Endothelial cell of umbilical vein (primary cell): ENCODE data around the gene CLIP1.

Experiments
- EZH2 ChIP-seq: IDR thresholded peaks from 2 replicates; pipeline ENCODE4 v1.6.1; 2012; ENCODE audit warnings: borderline replicate concordance, low read depth, mild to moderate bottlenecking, moderate library complexity, low read length, inconsistent platforms; ENCODE audit not compliant: severe bottlenecking
- FOS ChIP-seq: IDR thresholded peaks from 2 replicates; pipeline ENCODE4 v1.6.1; 2011; ENCODE audit warnings: mild to moderate bottlenecking, low read length, moderate library complexity, borderline replicate concordance; ENCODE audit not compliant: insufficient read depth
- GATA2 ChIP-seq: IDR thresholded peaks from 2 replicates; pipeline ENCODE4 v1.7.0; 2011; ENCODE audit warnings: low read depth, mild to moderate bottlenecking, moderate library complexity, mixed read lengths, low read length; ENCODE audit not compliant: insufficient read length, insufficient read depth
- JUN ChIP-seq: IDR thresholded peaks from 2 replicates; pipeline ENCODE4 v1.6.1; 2011; ENCODE audit warnings: borderline replicate concordance, low read depth; ENCODE audit not compliant: insufficient read length, insufficient read depth
- MYC ChIP-seq: IDR thresholded peaks from one replicate; pipeline ENCODE4 v1.6.1; 2011; ENCODE audit warnings: mild to moderate bottlenecking, low read depth, low read length
- POLR2A ChIP-seq: IDR thresholded peaks from 2 replicates; pipeline ENCODE4 v1.6.1; 2012; ENCODE audit warnings: low read depth, mild to moderate bottlenecking, control low read depth, low read length
- POLR2AphosphoS5 ChIP-seq: IDR thresholded peaks from 2 replicates; pipeline ENCODE4 v1.6.1; 2012; ENCODE audit warnings: low read depth, mild to moderate bottlenecking, control low read depth, low read length, moderate library complexity; ENCODE audit not compliant: insufficient read depth
- TF ChIP-seq, protein P1 (sequence below), 2 donors: IDR thresholded peaks; 1 replicate in 1 of 2; 2 replicates in 1 of 2; pipeline ENCODE4 v1.5.1; 2011; ENCODE audit warnings: low read length in 2 of 2, mild to moderate bottlenecking in 2 of 2, moderate library complexity in 2 of 2, control low read depth in 1 of 2, inconsistent platforms in 1 of 2, low read depth in 1 of 2; ENCODE audit not compliant: insufficient read depth in 1 of 2; ENCODE audit errors: extremely low read depth in 1 of 2
- TF ChIP-seq, protein P2 (sequence below): IDR thresholded peaks from 2 replicates; pipeline ENCODE4 v1.6.1; 2011; ENCODE audit not compliant: insufficient read depth, insufficient read length

DNA sequence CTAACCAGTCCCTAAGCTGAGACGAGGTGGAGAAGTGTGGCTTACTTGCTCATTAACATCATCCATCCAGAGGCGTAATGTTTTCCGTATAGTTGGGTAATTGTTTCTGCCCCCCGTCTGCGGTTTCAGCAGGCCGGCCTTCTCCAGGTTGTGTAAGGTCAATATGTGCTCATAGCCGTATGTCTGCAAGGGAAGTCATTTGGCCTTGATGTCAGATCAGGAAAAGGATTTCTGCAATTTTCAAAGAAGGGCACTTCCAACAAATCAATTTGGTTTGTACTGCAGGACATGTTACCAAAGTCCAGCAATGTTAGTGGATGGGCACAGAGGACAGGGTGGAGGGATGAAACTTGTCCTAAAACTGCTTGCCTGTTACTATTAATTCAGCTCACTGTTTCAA is 186.7 kb downstream of the CLIP1 start:
- TF ChIP-seq EZH2 = no peak
- TF ChIP-seq, protein P1, sequence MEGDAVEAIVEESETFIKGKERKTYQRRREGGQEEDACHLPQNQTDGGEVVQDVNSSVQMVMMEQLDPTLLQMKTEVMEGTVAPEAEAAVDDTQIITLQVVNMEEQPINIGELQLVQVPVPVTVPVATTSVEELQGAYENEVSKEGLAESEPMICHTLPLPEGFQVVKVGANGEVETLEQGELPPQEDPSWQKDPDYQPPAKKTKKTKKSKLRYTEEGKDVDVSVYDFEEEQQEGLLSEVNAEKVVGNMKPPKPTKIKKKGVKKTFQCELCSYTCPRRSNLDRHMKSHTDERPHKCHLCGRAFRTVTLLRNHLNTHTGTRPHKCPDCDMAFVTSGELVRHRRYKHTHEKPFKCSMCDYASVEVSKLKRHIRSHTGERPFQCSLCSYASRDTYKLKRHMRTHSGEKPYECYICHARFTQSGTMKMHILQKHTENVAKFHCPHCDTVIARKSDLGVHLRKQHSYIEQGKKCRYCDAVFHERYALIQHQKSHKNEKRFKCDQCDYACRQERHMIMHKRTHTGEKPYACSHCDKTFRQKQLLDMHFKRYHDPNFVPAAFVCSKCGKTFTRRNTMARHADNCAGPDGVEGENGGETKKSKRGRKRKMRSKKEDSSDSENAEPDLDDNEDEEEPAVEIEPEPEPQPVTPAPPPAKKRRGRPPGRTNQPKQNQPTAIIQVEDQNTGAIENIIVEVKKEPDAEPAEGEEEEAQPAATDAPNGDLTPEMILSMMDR (IDR thresholded peaks at IDR 0.05; ENCODE audit: extremely low read depth in 1 of 2, insufficient read depth in 1 of 2, low read depth in 1 of 2, low read length in 2 of 2) = no peak
- no peak for TF ChIP-seq POLR2A
- TF ChIP-seq POLR2AphosphoS5 = no peak
- TF ChIP-seq, protein P2, sequence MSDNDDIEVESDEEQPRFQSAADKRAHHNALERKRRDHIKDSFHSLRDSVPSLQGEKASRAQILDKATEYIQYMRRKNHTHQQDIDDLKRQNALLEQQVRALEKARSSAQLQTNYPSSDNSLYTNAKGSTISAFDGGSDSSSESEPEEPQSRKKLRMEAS = no peak
- TF ChIP-seq GATA2 = no peak
- no peak for TF ChIP-seq FOS
- no peak for TF ChIP-seq JUN
- TF ChIP-seq MYC = no peak
